ENCODE measurements around the gene GUCD1.
"Not testable (repeated sequence)": the region's sequence is repeated elsewhere in the genome, so short reads cannot be mapped to it uniquely, and the experiment has no call there.

Gene GUCD1

DNA sequence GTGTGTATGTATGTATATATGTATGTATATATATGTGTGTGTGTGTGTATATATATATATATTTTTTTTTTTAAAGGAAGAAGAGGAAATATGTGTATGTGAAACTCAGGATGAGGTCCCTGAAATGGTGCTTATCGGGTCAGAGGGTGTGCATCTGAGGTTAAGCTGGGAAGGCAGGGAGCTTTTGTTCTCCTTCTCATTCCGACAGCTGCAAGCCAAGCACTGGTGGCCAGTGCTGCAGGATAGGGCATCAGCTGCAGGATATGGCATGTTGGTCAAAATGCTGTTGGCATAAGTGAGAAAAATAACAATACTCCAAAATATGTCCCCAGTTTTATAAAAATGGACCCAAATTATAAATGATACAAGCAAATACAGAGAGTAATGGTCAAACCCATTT is 8.3 kb upstream of the GUCD1 start:
- no peak for DNase-seq

DNA sequence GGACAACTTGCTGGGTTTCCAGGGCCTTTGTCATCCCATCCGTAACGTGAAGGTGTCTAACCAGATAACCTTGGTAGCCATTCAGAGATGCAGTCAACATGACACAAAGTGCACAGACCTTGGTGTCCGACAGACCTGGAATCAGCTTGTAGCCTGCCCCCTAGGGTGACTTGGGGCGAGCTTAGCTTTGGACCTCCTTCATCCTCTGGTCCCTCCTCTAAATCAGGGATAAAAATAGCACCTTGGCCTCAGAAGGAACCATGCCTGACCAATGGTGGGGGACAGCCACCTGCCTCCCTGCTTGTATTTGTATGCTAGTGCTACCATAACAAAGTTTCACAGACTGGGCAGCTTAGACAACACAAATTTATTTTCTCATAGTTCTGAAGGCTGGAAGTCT is 4.5 kb upstream of the GUCD1 start:
- no peak for DNase-seq

DNA sequence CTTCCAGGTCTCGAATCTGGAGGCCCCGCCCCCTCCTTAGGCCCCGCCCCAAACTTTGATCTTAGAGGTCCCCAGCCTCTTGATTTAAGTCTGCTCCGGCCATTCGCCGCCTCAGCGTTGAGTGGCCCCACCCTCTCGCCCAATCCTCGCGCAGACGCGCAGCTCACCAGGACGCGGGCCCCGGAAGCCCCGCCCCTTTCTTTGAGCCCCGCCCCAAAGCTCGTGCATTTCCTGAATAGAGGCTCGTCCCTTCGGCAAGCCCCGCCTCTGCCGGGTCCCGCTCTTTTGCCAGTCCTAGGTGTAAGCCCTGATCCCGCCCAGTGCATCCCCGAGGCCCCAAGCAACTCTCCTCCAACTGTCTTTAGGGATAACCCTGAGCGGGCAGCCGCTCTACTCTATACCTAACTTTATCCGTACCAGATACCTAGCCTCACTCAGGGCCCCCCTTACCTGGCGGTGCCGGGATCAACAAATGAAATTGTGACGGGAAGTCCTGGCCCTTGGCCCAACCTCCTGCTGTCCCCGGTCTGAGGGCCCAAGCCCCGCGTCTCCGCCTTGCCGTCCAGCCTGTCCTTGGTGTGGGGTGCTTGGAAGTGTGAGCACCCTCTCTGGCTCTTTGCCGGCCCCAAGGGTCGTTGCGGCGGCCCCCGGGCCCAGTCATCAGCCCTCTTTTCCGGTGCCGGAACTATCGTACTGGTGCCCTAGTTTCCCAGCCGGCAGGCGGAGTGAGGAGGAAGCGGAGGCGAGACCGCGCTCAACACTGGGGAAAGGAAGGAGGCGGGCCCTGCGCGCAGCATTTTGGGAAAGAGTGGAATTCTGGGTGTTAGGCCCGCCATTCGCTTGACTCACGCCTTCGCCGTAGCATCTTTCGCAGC is 464 bp upstream of the GUCD1 start, which contains the start of gene SNRPD3:
Gene SNRPD3, plus strand, starts transcription at position 835 of the 875 bp plus-strand sequence. CDS start 1,676 bp downstream, outside the sequence.
- DNase-seq, result peak; percentile 99

DNA sequence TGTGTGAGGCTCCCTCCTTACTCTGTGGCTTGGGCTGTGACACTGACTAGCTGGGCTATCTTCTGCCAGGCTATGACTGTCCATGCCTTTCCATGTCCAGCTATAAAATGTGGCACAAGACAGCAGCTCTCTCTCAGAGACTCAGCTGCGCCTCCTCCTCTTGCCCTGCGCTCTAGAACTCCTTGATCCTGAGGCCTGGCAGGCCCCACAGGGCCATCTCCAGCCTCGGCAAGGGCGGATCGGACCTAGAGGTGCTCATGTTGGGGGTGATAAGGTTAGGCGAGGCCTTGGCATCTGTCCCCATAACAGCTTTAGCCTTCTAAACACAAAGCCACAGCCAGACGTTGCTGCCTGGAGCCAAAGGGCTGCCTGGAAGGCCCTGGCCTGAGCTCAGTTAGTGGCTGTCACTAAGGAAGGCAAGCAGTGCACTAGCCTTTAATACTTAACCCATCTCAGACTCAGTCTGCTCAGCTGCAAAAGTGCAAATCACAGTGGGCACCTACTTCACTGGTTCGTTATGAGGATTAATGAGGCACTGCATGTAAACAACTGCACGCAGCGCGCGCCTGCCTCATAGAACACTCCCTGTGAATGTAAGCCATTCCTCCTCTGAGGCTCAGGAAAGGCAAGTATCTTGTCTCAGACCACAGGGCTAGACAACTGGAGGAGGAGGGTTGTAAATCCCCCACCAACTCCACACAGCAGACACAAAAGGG is 1.2 kb downstream of the GUCD1 start:
- DNase-seq, result no peak

DNA sequence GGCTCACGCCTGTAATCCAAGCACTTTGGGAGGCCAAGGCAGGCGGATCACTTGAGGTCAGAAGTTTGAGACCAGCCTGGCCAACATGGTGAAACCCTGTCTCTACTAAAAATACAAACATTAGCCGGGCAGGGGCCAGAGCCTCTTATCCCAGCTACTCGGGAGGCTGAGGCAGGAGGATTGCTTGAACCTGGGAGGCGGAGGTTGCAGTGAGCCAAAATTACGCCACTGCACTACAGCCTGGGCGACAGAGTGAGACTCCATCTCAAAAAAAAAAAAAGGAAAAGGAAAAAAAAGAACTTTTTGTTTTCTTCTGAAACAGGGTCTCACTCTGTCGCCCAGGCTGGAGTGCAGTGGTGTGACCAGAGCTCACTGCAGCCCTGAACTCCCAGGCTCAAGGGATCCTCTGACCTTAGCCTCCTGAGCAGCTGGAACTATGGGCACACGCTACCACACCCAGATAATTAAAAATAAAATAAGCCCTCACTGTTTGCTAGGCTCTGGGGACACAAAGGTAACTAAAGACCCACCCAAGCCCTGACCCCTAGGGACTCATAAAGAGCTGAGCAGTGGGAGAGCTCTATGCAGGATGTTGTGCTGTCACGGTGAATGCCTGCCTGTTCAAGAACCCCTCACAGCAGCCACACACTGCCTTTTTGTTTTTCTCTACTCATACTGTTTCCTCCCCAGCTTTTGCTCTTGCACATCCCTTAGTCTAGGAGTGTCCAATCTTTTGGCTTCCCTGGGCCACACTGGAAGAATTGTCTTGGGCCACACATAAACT is 2.2 kb downstream of the GUCD1 start:
- DNase-seq, result not testable (repeated sequence)

DNA sequence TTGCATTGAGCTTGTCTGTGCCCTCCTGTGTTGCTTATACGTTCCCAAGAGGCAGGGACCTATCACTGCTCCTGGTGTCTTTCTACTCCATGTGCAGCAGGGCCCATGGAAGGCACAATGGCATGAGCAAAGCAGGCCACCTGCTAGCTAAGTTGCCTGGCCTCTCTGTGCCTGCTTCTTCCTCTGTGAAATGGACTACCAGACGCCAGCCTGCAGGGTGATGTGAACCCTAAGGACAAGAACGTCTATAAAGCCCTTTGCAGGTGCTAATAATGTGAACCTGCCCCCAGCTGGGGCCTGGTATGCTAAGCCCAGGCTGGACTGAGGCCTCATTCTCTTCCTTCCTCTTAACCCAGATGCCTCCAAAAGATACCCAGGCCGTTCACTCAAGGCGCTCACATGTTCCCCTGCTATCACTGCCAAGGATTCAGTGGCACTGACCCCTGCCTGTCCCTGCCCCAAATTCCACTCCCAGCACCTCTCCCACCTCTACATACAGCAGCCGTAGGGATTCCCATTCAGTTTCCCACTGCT is 4.0 kb downstream of the GUCD1 start:
- DNase-seq, result no peak

DNA sequence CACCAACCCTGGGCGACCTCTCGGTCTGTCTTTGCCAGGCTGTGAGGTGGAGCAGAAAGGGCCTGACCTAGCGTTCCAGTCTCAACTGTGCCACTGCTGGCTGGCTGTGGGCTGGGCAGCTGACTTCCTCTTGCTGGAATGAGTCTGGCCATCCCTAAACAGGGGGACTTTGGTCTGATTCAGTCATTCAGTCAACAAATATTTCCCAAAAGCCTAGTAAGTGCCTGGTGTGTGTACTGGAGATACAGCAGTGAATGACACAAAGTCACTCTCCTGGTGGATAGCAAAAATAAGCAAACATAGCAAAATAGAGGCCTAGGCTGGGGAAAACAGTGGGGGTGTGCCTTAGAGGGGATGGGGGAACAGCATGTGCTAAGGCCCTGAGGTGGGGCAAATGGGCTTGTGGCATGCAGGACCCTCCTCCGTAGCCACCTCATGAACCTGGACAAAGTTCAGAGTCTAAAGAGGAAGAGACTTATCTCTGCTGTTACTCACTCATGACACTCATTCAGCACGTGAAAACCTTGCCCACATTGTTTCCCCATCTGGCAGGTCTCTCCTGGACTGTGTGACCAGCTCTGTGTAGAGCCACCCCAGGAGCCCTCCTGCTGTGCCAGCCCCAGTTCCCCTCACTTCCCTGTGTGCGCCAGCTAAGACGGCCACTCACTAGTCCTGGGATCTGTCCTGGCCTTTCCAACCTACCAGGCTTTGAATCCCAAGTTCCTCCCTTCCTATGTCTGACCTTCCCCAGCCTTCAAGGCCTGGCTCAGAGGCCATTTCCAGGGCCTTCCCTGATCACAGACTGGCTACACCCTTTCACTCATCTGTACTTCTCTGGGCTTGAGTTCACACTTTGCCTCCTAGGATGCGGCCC is 4.7 kb downstream of the GUCD1 start:
- no peak for DNase-seq

DNA sequence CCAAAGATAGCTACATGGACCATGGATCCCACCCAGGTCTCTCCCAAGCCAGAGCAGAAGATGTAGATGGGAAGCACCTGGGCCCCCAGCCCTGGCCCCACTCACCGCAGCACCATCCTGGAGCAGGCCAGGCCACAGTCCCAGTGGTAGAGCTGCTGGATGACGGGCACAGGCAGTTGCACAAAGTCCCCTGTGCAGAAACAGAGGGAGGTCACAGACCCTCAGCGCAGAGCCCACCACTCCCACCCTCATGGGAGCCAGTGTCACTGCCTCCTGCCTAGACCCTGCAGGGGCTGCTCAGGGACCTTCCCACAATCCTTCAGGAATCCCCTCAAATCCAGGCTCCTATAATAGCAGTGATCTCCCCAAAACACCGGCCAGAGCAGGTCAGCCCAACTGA is 6.1 kb downstream of the GUCD1 start:
- no peak for DNase-seq

DNA sequence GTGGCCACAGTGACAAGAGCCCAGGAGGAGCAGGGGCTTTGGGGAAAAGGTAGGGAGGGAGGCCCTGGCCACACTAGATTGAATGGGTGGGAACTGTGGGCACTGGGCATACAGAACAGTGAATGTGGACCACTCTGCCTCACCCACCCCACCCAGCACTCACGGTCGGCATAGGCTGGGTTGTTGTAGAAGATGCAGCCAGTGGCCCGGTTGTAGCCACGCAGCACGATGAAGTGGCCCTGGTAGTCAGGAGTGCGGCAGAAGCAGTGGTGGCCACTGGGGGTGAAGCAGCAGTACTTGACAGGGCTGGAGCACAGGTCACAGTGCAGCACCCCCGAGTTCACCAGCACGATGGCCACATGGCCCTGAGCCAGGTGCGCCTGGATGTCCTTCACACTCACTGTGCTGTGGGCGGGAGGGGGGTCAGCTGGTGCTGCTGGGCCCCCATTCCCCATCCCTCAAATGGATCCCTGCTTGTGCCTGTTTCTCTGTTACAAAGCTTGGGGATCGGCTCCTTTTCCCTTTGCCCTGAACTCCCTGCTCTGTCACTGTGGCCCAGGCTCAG is 11.2 kb downstream of the GUCD1 start:
- DNase-seq, result no peak

DNA sequence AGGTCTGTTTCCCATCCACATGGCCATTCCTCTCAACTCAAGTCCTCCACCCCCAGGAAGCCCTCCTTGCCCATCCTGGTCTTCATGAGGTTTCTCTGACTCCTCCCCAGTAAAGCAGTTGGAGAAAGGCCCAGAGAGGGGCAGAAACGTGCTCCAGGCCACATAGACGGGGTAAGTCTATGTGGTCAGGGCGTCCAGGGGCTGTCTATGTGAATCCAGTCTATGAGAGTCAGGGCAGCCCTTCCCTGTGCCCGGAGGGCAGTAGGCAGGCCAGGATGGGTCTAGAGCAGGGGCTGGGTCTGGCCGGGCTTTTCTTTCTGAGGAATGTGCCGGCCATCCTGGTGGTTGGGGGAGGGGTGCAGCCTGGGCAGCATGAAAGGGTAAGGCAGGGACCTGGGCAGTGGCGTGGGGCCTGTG is 11.7 kb downstream of the GUCD1 start:
- DNase-seq, result no peak

DNA sequence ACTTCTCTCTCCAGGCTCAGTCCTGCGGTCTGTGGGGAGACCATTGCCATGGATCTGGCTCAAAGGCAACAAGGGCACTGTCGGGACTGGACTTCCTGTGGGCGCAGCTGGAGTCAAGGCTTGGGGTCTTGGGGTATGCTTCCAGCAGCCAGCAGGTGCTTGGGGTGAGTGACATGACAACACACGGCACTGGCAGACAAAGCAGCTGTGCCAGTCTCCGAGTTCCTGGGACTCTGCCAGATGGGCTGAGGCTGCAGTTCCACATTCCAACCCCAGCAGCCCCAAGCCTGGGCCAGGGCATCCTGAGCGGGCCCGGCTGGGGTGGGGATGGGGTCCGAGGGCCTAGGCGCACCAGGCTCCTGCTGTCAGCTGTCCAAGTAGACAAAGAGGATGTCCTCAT is 12.3 kb downstream of the GUCD1 start:
- no peak for DNase-seq

DNA sequence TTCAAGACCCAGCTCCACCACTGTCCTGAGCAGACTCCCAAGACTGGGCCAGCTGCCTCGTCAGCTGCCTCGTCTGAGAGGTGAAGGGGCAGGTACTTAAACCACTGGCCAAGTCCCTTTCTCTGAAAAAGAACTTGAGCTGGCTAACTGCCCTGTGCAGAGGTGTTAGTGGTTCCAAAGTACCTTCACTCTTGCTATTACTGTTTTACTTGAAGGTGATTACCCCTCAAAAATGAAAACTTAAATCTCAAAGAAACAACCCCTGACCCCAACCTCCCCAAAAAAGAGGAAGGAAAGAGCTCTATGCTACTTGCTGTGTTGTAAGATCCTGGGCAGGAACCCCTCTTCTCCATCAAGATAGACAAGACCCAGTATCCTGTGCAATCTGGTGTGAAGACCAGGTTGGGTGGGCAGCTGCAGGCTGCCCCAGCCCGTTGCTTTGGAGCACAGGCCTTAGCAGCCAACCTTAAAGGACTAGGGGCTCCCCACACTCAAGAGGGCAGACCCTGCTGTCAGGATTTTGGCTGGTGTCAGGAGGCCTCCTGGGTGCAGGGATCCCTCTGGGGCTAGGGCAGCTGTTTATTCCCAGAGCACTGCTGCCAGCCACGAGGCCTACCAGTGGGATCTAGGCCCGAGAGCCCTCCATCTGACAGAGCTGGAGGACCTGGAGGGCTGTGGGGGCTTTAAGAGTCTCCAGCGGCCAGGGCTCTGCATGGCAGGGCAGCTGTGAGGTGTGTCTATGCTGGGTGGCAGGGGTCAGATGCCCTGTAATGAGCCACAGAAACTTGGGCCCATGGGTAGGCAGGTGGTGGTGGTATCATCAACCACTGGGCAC is 13.0 kb downstream of the GUCD1 start:
- DNase-seq, result no peak

DNA sequence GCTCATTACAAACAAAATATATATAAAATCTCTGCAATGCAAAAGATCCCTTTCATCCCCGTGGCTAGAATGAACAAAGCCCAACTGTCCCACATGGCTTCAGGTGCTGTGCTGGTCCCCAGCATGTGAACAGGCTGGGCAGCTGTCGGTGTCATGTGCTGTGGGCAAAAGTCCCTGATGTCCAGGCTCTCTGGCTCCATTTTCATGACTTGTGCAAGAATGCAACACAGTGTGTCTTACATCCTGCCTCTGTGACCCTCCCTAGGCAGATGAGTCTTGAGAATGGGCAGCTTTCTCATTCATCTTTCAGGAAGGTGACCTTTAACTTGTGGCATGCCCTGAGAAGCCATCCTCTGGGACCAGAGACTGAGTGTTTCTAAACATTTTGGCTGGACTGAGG is 14.5 kb downstream of the GUCD1 start:
- no peak for DNase-seq

DNA sequence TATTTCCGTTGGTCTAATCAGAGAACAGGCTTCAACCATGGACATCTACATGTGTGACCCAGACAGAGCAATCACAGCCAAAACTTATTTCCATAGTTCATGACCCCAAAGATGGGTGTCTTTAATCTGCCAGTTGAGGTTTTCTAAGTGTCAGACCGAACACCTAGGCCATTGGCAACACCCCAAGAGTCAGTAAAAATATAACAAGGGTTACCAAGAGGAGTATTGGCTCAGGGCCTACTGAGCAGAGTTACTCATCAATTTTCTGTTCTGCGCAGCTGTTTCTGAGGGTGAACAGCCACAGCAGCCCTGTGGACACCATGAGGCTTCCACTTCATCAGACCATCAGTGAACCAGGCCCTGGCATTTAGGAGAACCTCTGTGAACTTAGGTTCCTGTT is 18.8 kb downstream of the GUCD1 start:
- no peak for DNase-seq

DNA sequence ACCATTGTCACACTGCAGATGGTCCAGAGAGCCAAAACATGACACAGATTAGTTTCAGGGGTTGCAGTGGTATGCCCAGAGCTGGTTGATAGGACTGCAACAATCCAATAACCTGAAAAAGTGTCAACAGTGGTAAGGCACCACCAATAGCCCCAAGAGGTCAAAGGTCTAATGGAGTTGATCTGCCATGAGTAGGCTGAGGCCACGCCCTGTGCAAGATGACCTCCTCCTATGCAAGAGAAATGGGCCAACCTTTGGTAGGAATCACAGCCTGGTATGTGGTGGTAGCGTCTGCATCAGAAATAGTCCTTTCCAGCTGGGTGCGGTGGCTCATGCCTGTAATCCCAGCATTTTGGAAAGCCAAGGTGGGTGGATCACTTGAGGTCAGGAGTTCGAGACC is 19.6 kb downstream of the GUCD1 start:
- no peak for DNase-seq

DNA sequence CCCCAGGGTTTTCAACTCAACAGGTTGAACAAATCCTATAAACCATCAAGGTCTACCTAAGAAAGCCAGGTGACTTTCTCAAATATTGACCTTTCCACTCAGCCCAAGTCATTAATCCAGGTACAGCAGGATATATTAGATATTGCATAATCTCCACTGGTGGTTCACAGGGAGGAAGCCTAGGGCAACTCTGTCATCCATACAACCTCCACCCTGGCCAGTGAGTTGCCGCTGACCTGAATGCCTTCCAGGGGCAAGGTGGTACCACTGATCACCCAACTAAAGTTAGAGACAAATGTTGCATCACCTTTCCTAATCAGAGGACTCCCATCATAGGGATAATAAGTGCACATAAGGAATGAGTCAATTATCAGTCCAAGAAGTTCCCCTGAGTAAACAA is 22.9 kb downstream of the GUCD1 start:
- DNase-seq, result no peak

DNA sequence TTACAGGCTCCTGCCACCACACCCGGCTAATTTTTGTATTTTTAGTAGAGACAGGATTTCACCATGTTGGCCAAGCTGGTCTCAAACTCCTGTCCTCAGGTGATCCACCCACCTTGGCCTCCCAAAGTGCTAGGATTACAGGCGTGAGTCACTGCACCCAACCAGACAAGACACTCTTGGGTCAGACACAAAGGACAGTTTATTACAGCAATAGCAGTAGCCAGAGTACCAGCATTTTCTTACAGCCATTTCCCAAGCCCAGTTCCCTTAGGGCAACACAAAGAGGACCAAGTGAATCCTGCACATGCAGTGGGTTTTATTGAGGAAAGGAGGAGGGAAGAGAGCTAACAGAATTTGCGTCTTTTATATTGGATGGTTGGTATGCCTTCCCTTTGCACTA is 24.0 kb downstream of the GUCD1 start:
- not testable (repeated sequence) for DNase-seq

DNA sequence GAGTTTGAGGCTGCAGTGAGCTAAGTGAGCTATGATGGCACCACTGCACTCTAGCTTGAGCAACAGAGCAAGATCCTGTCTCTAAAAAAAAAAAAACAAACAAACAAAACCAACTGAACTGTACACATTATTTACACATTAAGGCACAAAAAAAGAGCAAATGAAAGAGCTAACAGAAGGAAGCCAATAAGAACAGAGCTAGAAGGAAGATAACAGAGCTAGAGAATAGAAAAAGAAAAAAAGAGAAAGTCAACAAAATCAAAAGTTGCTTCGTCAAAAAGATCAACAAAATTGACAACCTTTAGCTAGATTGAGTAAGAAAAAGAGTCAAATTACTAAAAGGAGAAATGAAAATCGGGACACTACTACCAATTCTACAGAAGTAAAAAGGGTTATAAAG is 25.0 kb downstream of the GUCD1 start:
- DNase-seq, result no peak

DNA sequence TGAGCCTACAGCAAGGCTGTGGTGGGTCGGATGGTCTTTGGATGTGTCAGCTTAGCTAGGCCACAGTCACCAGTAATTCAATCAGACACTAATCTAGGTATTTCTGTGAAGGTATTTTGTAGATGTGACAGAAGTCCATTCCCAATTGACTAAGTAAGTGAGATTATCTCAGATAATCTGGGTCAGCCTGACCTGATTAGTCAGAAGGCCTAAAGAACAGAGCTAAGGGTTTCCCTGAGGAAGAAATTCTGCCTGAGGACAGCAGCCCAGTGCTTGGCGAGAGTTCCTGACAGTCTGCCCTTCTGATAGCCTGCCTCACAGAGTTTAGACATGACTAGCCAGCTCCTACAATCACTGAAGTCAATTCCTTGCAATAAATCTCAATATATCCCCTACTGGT is 28.7 kb downstream of the GUCD1 start:
- no peak for DNase-seq

DNA sequence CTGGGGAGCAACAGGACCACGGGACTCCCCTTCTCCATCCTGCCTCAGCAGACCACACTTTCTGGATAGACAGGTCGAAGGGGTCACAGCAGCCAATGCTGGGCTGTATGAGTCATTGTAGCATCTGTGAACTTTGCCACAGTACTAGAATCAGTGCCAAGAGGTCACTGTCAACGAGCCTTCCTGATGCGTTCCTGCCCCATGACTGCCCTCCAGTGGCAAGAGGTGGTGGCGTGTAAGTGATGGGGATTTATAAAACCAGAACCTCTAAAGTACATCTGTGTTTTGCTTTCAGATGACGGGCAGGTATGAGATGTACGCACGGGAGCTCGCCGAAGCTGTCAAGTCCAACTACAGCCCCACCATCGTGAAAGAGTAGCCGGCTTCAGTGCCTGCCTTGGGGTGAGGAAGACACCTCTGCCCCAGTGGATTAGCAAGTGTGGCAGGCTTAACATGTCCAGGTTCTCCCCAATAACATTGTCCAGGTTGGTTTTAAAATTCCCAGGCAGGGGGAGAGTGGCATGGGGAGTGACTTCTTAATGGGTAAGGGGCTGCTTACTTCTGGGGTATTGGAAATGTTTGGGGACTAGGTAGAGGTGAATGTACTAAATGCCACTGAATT is 29.4 kb downstream of the GUCD1 start:
- peak; percentile 86 for DNase-seq

Data from activated CD8-positive, alpha-beta memory T cell treated with anti-CD3 and anti-CD28 coated beads, Interleukin-2, amount 50 U/mL, for 48 hours (primary cell).